OCI-LY7 (cell line): ENCODE results near the gene OTOG. TPM values are rescaled to one million over a fixed set of nuclear protein-coding genes. Genes with fewer than 3 reads are reported as not detected.

Source experiments
- BruUV-seq: library from RNA; stranded (reverse); fragments of 400-500 nt; replicated peaks from 2 replicates; lab custom pipeline; 2021; lab: Mats Ljungman, UMichigan
- CTCF ChIA-PET: fragments of 300-600 bp; sonication (Branson Sonifier 250); formaldehyde crosslinking; loops from one replicate; lab custom pipeline; 2022; ENCODE audit warnings: antibody characterized with exemption; ENCODE audit not compliant: unreplicated experiment; lab: Charles Lee
- POLR2A ChIA-PET: fragments of 300-600 bp; sonication (Branson Sonifier 250); formaldehyde crosslinking; loops from one replicate; lab custom pipeline; 2022; ENCODE audit warnings: antibody characterized with exemption; lab: Charles Lee
- DNase-seq: peaks from one replicate; pipeline ENCODE4 v3.0.0-alpha.2; 2015; ENCODE audit warnings: low spot score
- H2AFZ ChIP-seq: fragments of 200-600 bp; sonication (generic), shearing (Covaris generic); 2 replicates; pipeline ENCODE4 v1.6.1; 2014; ENCODE audit warnings: mild to moderate bottlenecking, antibody characterized with exemption, low read length, moderate library complexity
- H3K27ac ChIP-seq: fragments of 200-600 bp; sonication (generic); 2 replicates; pipeline ENCODE4 v1.5.1; 2014; ENCODE audit warnings: mixed run types, low read depth, mild to moderate bottlenecking, moderate library complexity, low read length, inconsistent platforms; ENCODE audit not compliant: poor library complexity, severe bottlenecking
- H3K36me3 ChIP-seq: fragments of 200-600 bp; sonication (generic); 2 replicates; pipeline ENCODE4 v1.6.1; 2014; ENCODE audit warnings: mild to moderate bottlenecking, antibody characterized with exemption, low read length, moderate library complexity, mixed read lengths; ENCODE audit not compliant: insufficient read depth
- H3K4me1 ChIP-seq: fragments of 200-600 bp; sonication (generic); 2 replicates; pipeline ENCODE4 v1.5.1; 2014; ENCODE audit warnings: mild to moderate bottlenecking, low read length; ENCODE audit not compliant: insufficient read depth, poor library complexity, severe bottlenecking
- H3K4me2 ChIP-seq: fragments of 200-600 bp; sonication (generic); 2 replicates; pipeline ENCODE4 v1.6.1; 2014; ENCODE audit warnings: mild to moderate bottlenecking, low read length
- H3K4me3 ChIP-seq: fragments of 200-600 bp; sonication (generic); 2 replicates; pipeline ENCODE4 v1.5.1; 2014; ENCODE audit warnings: mild to moderate bottlenecking, low read depth, low read length; ENCODE audit not compliant: poor library complexity, severe bottlenecking
- H3K79me2 ChIP-seq: fragments of 200-600 bp; sonication (generic); 2 replicates; pipeline ENCODE4 v1.6.1; 2016; ENCODE audit warnings: low read depth, mild to moderate bottlenecking, low read length, moderate library complexity, mixed read lengths; ENCODE audit not compliant: insufficient read depth
- H3K9me2 ChIP-seq: fragments of 200-600 bp; sonication (generic); 2 replicates; pipeline ENCODE4 v1.6.1; 2016; ENCODE audit warnings: mild to moderate bottlenecking, low read length, mixed read lengths; ENCODE audit not compliant: insufficient read depth
- H3K9me3 ChIP-seq: fragments of 200-600 bp; sonication (generic); 2 replicates; pipeline ENCODE4 v1.6.1; 2014; ENCODE audit warnings: mild to moderate bottlenecking, mixed run types, low read length, mixed read lengths
- H4K20me1 ChIP-seq: fragments of 200-600 bp; sonication (generic); 2 replicates; pipeline ENCODE4 v1.6.1; 2014; ENCODE audit warnings: mild to moderate bottlenecking, antibody characterized with exemption, low read length, moderate library complexity, mixed read lengths; ENCODE audit not compliant: insufficient read depth
- EZH2phosphoT487 ChIP-seq: fragments of 200-600 bp; sonication (generic); IDR thresholded peaks from 2 replicates; pipeline ENCODE4 v1.6.1; 2018; ENCODE audit warnings: low read depth, borderline replicate concordance, mild to moderate bottlenecking, mixed run types, antibody characterized with exemption, low read length, moderate library complexity, mixed read lengths
- intact Hi-C: fragments of 100-400 bp; cut with micrococcal nuclease; formaldehyde crosslinking; loops from one replicate; pipeline ENCODE4 v1.10.0; 2022; ENCODE audit not compliant: unreplicated experiment
- total RNA-seq, 2 experiments: library from RNA; depleted of rRNA in 1 of 2; stranded (reverse); fragments of >200 nt in 1 of 2; shearing (Covaris generic) in 1 of 2; gene quantifications; 2 replicates each; pipeline ENCODE4 v1.2.3, GENCODE V29; 2014 to 2022
- TF ChIP-seq, protein P1 (sequence below): fragments of 200-600 bp; sonication (generic); conservative IDR thresholded peaks from 2 replicates; pipeline ENCODE4 v1.5.1; 2014; ENCODE audit warnings: mild to moderate bottlenecking, antibody characterized with exemption, low read length, moderate library complexity, mixed read lengths

Gene OTOG
- total RNA-seq, 2 experiments from 2014 or later = not detected

DNA sequence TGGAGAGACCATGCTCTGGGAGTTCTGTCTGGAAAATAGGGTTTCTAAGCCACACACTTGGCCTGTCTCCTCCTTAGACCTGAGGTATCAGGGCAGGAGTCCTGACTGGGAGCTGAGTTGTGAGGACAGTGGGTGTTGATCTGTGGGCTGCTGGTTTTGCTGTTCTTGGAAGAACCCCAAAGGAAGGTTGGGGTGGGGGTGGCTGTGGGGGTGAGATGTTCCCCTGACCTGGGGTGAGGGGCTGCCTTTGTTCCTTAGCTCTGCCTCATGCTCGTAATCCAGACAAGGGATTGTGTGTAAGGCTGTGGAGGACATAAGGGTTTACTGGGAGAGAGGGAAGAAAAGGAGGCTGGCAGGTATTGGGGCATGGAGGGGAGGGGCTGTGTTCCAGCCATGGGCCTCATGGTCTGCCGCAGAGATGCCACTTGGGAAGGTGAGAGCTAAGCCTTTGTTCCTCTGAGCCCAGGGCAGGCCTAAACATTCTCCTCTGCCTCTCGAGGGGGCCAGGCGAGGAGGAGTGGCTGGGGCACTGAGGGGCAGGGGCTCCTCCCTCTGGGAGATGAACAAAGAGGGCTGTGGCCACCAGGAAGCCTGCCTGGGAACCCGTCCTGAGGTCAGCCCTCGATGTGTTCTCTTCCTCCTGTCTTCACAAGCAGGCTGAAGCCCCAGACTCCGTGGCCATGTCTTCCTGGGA is 4.4 kb downstream of the OTOG start:
- H4K20me1 ChIP-seq = no peaks in the 10 kb centered on the region
- TF ChIP-seq EZH2phosphoT487 = no peak
- TF ChIP-seq, protein P1, sequence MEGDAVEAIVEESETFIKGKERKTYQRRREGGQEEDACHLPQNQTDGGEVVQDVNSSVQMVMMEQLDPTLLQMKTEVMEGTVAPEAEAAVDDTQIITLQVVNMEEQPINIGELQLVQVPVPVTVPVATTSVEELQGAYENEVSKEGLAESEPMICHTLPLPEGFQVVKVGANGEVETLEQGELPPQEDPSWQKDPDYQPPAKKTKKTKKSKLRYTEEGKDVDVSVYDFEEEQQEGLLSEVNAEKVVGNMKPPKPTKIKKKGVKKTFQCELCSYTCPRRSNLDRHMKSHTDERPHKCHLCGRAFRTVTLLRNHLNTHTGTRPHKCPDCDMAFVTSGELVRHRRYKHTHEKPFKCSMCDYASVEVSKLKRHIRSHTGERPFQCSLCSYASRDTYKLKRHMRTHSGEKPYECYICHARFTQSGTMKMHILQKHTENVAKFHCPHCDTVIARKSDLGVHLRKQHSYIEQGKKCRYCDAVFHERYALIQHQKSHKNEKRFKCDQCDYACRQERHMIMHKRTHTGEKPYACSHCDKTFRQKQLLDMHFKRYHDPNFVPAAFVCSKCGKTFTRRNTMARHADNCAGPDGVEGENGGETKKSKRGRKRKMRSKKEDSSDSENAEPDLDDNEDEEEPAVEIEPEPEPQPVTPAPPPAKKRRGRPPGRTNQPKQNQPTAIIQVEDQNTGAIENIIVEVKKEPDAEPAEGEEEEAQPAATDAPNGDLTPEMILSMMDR = no peak
- H3K4me1 ChIP-seq = no peaks in the 10 kb centered on the region
- H3K79me2 ChIP-seq = no peaks in the 10 kb centered on the region
- no peak overlapping the region for H3K4me3 ChIP-seq
- H3K4me2 ChIP-seq = no peak overlapping the region
- H3K9me3 ChIP-seq = no peaks in the 10 kb centered on the region
- no TSS peak for BruUV-seq
- intact Hi-C loops = no loop called here
- DNase-seq = no peak
- ChIA-PET POLR2A (no interaction called here), CTCF (no interaction called here)
- no peaks in the 10 kb centered on the region for H3K36me3 ChIP-seq
- no peak overlapping the region for H2AFZ ChIP-seq
- no peak overlapping the region for H3K27ac ChIP-seq
- no peaks in the 10 kb centered on the region for H3K9me2 ChIP-seq

GRCh38 chr11:17552041-17552355 is 4.9 kb downstream of the OTOG start:
- H3K9me3 ChIP-seq = no peaks in the 10 kb centered on the region
- CTCF ChIA-PET = no interaction called here
- POLR2A ChIA-PET = no interaction called here
- no peak for DNase-seq
- no peak overlapping the region for H3K4me3 ChIP-seq
- H3K9me2 ChIP-seq = no peaks in the 10 kb centered on the region
- H4K20me1 ChIP-seq = no peaks in the 10 kb centered on the region
- no peak overlapping the region for H2AFZ ChIP-seq
- intact Hi-C loops = no loop called here
- TF ChIP-seq EZH2phosphoT487 = no peak
- TF ChIP-seq, protein P1 = no peak
- no peaks in the 10 kb centered on the region for H3K36me3 ChIP-seq
- no TSS peak for BruUV-seq
- H3K27ac ChIP-seq = no peak overlapping the region
- H3K79me2 ChIP-seq = no peaks in the 10 kb centered on the region
- H3K4me2 ChIP-seq = no peak overlapping the region
- no peaks in the 10 kb centered on the region for H3K4me1 ChIP-seq

GRCh38 chr11:17552392-17553248 is 5.6 kb downstream of the OTOG start:
- Histone ChIP-seq H3K9me3 (no peaks in the 10 kb centered on the region), H3K27ac (no peak overlapping the region), H3K36me3 (no peaks in the 10 kb centered on the region), H2AFZ (no peak overlapping the region), H4K20me1 (no peaks in the 10 kb centered on the region), H3K4me3 (no peak overlapping the region), H3K9me2 (no peaks in the 10 kb centered on the region), H3K4me1 (no peaks in the 10 kb centered on the region), H3K4me2 (no peak overlapping the region), H3K79me2 (no peaks in the 10 kb centered on the region)
- CTCF ChIA-PET = no interaction called here
- TF ChIP-seq EZH2phosphoT487 = no peak
- TF ChIP-seq, protein P1 = no peak
- no peak for DNase-seq
- intact Hi-C loops = no loop called here
- POLR2A ChIA-PET = interaction anchor here (0.5 kb wide), 1 partner anchor 433 kb away, joined by 3 read pairs; no protein-coding TSS in a partner anchor
- no TSS peak for BruUV-seq
